ENCODE results near the gene DOCK4. TPM values are rescaled to one million over a fixed set of nuclear protein-coding genes. Genes with fewer than 3 reads are reported as not detected.
"Not testable (repeated sequence)": the region's sequence is repeated elsewhere in the genome, so short reads cannot be mapped to it uniquely, and the experiment has no call there.

Gene DOCK4
- total RNA-seq, 1 donor from 2014 or later: 4.5 TPM

- H3K36me3 ChIP-seq (ENCODE audit: control insufficient read depth, insufficient read depth, low read length): no peaks in the 10 kb centered on the region
- FAIRE-seq (peak; percentile 58), DNase-seq (ENCODE audit: low read depth) (no peak)
- H3K4me3 ChIP-seq (ENCODE audit: low read depth, low read length): no peak overlapping the region
- TF ChIP-seq, protein P1, sequence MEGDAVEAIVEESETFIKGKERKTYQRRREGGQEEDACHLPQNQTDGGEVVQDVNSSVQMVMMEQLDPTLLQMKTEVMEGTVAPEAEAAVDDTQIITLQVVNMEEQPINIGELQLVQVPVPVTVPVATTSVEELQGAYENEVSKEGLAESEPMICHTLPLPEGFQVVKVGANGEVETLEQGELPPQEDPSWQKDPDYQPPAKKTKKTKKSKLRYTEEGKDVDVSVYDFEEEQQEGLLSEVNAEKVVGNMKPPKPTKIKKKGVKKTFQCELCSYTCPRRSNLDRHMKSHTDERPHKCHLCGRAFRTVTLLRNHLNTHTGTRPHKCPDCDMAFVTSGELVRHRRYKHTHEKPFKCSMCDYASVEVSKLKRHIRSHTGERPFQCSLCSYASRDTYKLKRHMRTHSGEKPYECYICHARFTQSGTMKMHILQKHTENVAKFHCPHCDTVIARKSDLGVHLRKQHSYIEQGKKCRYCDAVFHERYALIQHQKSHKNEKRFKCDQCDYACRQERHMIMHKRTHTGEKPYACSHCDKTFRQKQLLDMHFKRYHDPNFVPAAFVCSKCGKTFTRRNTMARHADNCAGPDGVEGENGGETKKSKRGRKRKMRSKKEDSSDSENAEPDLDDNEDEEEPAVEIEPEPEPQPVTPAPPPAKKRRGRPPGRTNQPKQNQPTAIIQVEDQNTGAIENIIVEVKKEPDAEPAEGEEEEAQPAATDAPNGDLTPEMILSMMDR (IDR thresholded peaks at IDR 0.05; ENCODE audit: insufficient read depth, low read length, severe bottlenecking): no peak
- no peaks in the 10 kb centered on the region for H3K27me3 ChIP-seq (ENCODE audit: control insufficient read depth, insufficient read depth, low read length)
These were observed 291.9 kb downstream of the DOCK4 start for GRCh38 chr7:111914291-111914690.

- TF ChIP-seq, protein P1 (IDR thresholded peaks at IDR 0.05; ENCODE audit: insufficient read depth, low read length, severe bottlenecking): no peak
- Histone ChIP-seq H3K4me3 (ENCODE audit: low read depth, low read length) (no peak overlapping the region), H3K27me3 (ENCODE audit: control insufficient read depth, insufficient read depth, low read length) (no peaks in the 10 kb centered on the region), H3K36me3 (ENCODE audit: control insufficient read depth, insufficient read depth, low read length) (no peaks in the 10 kb centered on the region)
- FAIRE-seq (no peak), DNase-seq (ENCODE audit: low read depth) (no peak)
These were observed 294.8 kb downstream of the DOCK4 start for GRCh38 chr7:111911166-111911961.

DNA sequence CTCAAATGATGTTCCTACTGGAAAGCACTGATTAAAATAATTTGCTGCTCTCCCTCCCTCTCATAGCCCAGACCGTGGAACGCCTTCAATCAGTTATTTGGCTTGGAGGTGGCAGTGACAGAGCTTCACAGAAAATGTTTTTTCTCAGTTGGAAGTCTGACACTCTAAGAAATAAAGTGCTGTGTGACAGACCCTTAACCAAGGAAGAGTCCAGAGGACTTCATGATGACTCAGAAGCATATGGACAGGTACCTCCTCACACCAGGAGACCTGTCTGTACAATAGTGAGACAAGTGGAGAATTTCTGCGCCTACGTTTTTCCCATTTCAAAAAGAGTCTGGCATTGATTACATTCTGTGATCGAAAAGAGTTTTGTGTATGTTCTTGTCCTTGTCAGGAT, 295.5 kb downstream of the DOCK4 start:
- TF ChIP-seq, protein P1 (IDR thresholded peaks at IDR 0.05; ENCODE audit: insufficient read depth, low read length, severe bottlenecking): no peak
- FAIRE-seq: no peak
- Histone ChIP-seq H3K36me3 (ENCODE audit: control insufficient read depth, insufficient read depth, low read length) (no peaks in the 10 kb centered on the region), H3K27me3 (ENCODE audit: control insufficient read depth, insufficient read depth, low read length) (no peaks in the 10 kb centered on the region), H3K4me3 (ENCODE audit: low read depth, low read length) (no peak overlapping the region)
- no peak for DNase-seq (ENCODE audit: low read depth)

- H3K27me3 ChIP-seq (ENCODE audit: control insufficient read depth, insufficient read depth, low read length); FAIRE-seq; H3K4me3 ChIP-seq (ENCODE audit: low read depth, low read length); H3K36me3 ChIP-seq (ENCODE audit: control insufficient read depth, insufficient read depth, low read length); DNase-seq (ENCODE audit: low read depth): not testable (repeated sequence)
These were observed 297.5 kb downstream of the DOCK4 start for GRCh38 chr7:111908673-111909072.

DNA sequence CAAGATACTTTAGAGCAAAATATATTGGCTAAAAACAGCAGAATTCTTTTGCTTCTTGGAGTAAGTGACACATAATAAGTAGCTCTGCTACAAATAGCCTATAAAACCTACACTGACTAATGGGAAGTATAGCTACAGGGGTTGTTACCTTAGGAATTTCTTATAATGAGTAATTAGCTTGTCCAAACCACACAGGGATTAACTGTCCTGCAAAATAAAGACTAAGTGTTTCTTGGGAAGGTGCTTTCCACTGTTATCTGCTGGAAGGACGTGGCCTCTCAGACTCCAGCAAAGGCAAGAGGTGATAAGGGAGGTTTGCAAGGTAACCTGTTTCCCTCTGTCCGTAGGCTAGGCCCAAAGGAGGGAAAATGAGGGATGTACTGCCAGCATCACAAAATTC, 302.4 kb downstream of the DOCK4 start:
- DNase-seq (ENCODE audit: low read depth): peak; percentile 87
- H3K36me3 ChIP-seq (ENCODE audit: control insufficient read depth, insufficient read depth, low read length): no peaks in the 10 kb centered on the region
- no peak for FAIRE-seq

DNA sequence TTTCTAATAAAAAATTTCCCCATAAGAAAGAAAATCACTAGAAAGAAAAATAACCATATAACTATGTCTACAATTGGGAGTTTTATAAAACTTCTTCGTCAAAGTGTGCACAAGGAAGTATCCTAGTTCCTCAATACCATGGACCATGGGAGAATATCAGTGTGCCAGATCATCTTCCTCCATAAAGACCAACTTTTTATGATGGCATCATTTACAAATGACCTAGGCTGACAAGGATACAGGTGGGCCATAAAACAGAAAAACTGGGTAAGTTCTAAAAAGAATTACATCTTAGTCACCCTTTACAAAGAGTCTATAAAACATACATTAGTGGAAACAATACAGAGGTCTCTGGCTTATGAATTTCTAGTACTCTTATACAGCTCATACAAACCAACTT, 303.2 kb downstream of the DOCK4 start:
- DNase-seq (ENCODE audit: low read depth) (no peak), FAIRE-seq (no peak)

More for the DNA sequence above, 302.4 kb downstream of the DOCK4 start:
- no peaks in the 10 kb centered on the region for H3K27me3 ChIP-seq (ENCODE audit: control insufficient read depth, insufficient read depth, low read length)
- no peak overlapping the region for H3K4me3 ChIP-seq (ENCODE audit: low read depth, low read length)
- TF ChIP-seq, protein P1 (IDR thresholded peaks at IDR 0.05; ENCODE audit: insufficient read depth, low read length, severe bottlenecking): no peak

More for the DNA sequence above, 303.2 kb downstream of the DOCK4 start:
- TF ChIP-seq, protein P1 (IDR thresholded peaks at IDR 0.05; ENCODE audit: insufficient read depth, low read length, severe bottlenecking): no peak
- H3K27me3 ChIP-seq (ENCODE audit: control insufficient read depth, insufficient read depth, low read length): no peaks in the 10 kb centered on the region
- no peaks in the 10 kb centered on the region for H3K36me3 ChIP-seq (ENCODE audit: control insufficient read depth, insufficient read depth, low read length)
- no peak overlapping the region for H3K4me3 ChIP-seq (ENCODE audit: low read depth, low read length)
